ENCODE results near the gene PIK3R5.

The PIK3R5 gene

DNA sequence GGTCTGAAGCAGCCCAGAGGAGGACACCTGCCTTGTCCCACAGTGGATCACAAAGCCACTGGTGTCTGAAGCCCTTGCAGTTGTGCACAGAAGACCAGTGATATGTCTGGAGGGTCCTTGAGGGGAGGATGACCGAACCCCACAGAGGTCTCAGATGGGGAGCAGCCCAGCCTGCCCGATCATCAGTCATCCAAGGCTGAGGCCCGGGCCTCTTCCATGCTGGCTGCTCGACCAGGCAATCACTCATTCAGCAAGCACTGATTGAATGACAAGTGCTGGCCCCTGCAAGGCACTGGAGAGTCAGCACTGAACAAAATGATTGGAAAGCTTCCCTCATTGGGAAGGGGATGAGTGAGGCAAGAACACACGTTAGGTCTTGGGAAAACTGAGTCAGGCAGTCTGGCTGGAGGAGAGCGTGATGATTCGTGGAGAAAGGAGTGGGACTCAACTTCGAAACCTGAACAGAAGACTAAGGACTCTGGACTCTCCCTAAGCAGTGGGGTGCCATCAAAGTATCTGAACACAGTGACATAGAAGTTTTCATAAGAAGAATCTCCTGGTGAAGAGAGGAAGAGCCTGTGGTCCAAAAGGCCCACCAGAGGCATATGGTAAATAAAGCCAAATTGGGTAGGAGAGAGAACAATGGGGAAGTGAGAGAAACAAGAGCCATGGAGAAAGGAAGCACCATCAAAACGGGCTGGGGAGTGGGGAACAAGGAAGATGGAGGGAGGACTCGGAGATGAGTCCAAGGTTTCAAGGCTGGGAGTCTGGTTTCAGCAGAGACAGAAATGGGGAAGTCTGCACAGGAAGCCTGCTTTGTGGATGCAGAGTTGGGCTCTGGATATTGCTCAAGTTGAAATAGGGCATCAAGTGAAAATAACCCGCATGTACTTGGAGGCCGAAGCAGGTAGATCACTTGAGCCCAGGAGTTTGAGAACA is 10.2 kb downstream of the PIK3R5 start:
- FAIRE-seq: peak; percentile 59
- no peak for DNase-seq (ENCODE audit: extremely low spot score, insufficient read length, low read depth)

- peak; percentile 88 for FAIRE-seq
- no peak for DNase-seq (ENCODE audit: extremely low spot score, insufficient read length, low read depth)
Observed at GRCh38 chr17:8954339-8954738, 11.2 kb downstream of the PIK3R5 start.

- no peak for DNase-seq (ENCODE audit: extremely low spot score, insufficient read length, low read depth)
- peak; percentile 51 for FAIRE-seq
Observed at GRCh38 chr17:8953156-8953885, 12.2 kb downstream of the PIK3R5 start.

GRCh38 chr17:8952191-8952590 is 13.3 kb downstream of the PIK3R5 start:
- no peak for FAIRE-seq
- no peak for DNase-seq (ENCODE audit: extremely low spot score, insufficient read length, low read depth)

DNA sequence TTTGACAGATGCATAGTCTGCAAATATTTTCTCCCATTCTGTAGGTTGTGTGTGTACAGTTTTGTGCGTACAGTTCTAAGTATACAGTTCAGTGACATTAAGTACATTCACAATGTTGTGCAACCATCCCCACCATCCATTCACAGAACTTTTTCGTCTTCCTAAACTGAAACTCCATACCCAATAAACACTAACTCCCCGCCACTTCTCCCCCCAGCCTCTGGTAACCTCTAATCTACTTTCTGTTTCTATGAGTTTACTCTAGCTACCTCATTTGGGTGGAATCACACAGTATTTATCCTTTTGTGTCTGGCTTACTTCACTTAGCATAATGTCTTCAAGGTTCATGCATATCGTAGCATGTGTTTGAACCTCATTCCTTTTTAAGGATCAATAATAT is 14.3 kb downstream of the PIK3R5 start:
- DNase-seq (ENCODE audit: extremely low spot score, insufficient read length, low read depth): no peak
- peak; percentile 74 for FAIRE-seq

GRCh38 chr17:8949061-8949661 is 16.3 kb downstream of the PIK3R5 start:
- peak; percentile 82 for FAIRE-seq
- DNase-seq (ENCODE audit: extremely low spot score, insufficient read length, low read depth): no peak

DNA sequence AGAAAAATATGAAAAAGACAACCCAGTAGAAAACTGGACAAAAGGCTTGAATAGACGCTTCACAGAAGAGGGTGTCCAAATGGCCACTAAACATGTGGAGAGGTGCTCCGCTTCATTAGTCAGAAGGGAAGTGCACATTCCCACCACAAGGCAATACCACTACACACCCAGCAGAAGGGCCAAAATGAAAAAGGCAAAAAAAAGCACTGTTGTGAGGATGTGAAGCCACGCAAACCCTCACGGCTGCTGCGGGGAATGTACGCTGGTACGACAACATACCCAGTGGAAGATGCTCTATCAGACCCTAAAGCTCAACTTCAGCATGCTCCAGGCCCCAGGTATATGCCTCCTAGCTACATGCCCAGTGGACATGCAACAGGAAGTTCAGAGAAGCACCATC is 17.0 kb downstream of the PIK3R5 start:
- no peak for DNase-seq (ENCODE audit: extremely low spot score, insufficient read length, low read depth)
- no peak for FAIRE-seq

GRCh38 chr17:8947201-8947600 is 18.3 kb downstream of the PIK3R5 start:
- no peak for DNase-seq (ENCODE audit: extremely low spot score, insufficient read length, low read depth)
- FAIRE-seq: no peak

DNA sequence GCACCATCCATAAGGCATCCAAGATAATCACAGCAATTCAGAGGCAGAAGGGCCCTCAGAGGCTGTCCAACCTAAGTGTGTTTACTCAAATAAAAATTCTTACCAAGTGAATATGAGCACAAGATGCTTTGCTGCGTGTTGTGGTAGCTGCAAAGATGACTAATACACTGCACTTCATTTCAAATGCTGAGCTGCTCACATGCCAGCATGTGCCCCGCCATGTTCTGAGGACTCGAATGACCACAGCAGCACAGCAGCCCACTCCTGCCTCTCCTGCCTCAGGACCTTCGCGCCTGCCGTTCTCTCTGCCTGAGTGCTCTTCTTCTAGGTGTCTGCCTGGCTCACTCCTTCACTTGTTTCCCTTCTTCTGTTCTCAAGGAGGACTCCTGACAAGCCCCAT is 19.0 kb downstream of the PIK3R5 start:
- no peak for DNase-seq (ENCODE audit: extremely low spot score, insufficient read length, low read depth)
- FAIRE-seq: no peak

DNA sequence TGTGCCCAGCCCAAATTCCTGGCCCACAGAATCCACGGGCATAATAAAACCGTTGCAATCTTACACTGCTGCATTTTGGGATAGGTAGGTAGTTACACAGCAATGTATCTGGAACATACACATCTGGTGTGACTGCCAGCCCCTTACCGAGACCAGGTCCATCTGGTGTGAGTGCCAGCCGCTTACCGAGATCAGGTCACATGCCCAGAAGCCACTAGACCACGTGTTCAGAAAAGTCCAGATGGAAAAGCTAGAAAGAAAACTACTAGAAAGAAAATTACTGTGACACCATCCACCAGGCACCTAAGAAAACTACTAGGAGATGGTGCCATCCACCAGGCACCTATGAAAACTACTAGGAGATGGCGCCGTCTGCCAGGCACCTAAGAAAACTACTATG is 19.4 kb downstream of the PIK3R5 start:
- no peak for FAIRE-seq

DNA sequence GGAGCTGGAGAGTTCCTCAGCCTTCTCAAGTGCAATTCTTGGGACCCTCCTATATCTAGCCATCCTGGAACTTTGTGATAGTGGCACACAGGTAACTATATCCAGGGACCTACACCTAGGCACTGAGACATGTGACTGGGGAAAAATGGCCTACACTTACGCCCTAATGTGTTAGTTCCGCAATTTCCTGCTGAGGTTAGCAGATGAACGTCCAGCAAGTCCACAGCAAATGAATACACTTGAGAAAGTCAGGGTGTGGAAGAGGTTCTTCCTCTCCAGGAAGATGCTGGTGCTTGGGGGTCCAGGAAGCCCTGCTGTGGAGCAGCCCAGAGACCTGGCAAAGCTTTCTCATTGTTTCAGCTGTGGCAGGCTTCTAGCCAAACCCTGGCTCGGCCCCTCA is 20.8 kb downstream of the PIK3R5 start:
- FAIRE-seq (no peak), DNase-seq (ENCODE audit: extremely low spot score, insufficient read length, low read depth) (no peak)

More for the DNA sequence above, 19.4 kb downstream of the PIK3R5 start:
- DNase-seq (ENCODE audit: extremely low spot score, insufficient read length, low read depth): no peak

GRCh38 chr17:8944083-8944482 is 21.4 kb downstream of the PIK3R5 start:
- no peak for DNase-seq (ENCODE audit: extremely low spot score, insufficient read length, low read depth)
- no peak for FAIRE-seq

DNA sequence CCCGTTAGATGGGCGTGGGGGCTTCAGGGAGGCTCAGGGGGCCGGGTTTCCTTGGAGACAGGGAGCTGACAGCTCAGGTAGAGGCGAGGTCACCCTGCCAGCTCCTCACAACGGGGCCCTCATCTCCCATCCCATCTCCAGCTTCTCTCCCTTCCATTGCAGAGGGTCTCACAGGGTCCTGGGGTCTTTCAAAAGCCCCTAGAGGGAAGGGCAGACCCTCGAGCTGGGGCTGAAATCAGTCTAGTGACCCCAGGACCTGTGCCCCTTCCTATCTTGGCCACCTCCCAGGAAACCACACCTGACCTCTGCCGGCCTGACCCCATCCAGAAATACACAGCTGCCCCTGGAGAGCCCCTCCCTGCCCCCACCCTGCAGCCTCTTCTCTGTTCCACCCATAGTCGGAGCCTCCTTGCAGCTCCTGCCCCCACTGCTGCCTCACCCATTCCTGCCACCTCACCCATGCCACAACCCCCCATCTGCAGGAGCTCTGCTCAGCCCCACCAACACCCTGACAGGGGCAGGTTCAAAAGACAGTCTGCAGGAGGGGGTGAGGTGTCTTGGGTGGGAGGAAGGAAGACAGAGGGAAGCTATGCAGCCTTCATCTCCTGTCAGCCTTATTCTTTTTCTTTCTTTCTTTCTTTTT is 23.4 kb downstream of the PIK3R5 start:
- FAIRE-seq (no peak), DNase-seq (ENCODE audit: extremely low spot score, insufficient read length, low read depth) (no peak)

DNA sequence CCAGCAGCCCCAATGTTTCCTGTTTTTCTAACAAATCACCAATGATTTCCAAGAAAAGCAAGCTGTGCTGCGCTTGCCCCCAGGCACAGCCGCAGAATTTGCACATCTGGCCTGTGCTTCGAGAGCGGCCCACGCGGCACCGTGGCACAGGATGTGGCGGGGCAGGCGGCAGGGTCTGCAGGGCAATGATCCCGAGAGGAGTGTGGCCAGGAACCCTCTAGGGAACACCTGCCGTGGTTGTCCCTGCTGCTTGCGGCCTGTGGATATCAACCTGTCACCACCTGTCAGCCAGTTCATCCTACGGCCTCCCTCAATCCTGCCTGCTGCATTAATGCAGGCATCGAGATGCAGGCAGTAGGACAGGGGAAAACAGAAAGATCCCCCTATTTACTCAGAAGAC is 24.0 kb downstream of the PIK3R5 start:
- DNase-seq (ENCODE audit: extremely low spot score, insufficient read length, low read depth) (no peak), FAIRE-seq (peak; percentile 90)

DNA sequence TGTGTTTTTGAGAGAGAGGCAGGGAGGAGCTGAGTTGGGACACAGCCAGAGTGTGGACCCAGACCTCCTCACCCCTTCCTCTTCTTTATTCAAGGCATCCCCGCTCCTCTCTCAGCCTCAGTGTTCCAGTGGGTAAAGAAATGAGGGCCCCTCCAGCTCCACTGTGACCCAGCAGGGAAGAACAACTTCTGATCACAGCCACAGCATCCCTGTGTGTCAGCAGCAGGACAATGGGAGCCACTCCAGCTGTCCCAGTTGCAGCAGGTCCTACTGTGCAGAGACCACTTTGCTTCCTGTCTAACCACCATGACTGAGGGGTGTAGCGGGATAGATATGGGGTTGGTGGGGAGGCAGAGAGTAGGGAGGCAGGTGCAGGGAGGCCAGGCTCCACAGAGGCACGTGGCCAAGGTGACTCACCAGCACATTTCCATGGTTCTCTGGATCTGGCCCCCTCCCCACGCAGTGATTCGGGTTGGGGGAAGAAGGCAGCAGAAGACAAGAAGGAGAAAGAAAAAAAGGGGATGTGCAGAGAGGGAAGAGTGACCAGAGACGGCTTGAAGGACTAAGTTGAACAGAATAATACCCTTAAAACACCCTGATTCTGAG is 24.5 kb downstream of the PIK3R5 start:
- no peak for FAIRE-seq

DNA sequence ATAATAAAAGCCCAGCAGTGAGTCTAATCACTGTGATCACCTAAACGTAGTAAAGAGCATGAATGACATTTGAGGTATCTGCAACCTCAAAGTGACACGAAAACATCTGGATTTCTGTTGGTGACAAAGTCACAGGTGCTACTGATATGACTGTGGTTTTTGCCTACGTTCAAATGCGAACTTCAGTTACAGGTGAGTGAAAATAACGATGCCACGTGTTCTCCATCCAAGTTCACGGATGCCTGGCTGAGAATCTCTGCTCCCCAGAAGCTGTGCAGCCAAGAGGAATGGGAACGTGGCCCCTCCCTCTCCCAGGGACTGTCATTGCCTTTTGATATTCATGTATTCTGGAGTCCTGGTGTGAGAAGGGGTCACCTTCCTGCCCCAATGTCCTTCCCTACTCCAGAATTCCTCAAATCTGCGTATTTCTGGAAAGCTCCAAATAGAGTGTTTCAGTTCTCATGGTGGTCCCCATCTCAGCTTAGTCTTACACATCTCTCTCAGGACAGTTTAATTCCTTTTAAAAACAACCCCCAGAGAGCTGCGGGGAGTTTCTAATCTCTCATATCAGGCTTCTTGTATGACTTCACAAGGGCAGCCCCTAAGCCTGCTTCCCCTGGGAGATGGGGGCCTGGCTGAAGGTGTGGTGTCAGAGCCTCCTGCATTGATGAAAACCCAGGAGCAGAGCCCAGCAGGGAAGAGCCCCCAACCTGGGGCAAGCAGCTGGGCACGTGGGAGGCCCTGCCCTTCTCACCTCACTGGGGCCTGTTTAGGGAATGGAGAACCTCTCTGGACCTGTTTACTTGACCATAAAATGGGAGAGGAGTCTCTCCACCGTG is 25.8 kb downstream of the PIK3R5 start:
- DNase-seq (ENCODE audit: extremely low spot score, insufficient read length, low read depth): no peak

More for the DNA sequence above, 24.5 kb downstream of the PIK3R5 start:
- no peak for DNase-seq (ENCODE audit: extremely low spot score, insufficient read length, low read depth)

GRCh38 chr17:8938933-8939332 is 26.6 kb downstream of the PIK3R5 start:
- DNase-seq (ENCODE audit: extremely low spot score, insufficient read length, low read depth): no peak
- FAIRE-seq: peak; percentile 15

More for the DNA sequence above, 25.8 kb downstream of the PIK3R5 start:
- FAIRE-seq: peak; percentile 81

DNA sequence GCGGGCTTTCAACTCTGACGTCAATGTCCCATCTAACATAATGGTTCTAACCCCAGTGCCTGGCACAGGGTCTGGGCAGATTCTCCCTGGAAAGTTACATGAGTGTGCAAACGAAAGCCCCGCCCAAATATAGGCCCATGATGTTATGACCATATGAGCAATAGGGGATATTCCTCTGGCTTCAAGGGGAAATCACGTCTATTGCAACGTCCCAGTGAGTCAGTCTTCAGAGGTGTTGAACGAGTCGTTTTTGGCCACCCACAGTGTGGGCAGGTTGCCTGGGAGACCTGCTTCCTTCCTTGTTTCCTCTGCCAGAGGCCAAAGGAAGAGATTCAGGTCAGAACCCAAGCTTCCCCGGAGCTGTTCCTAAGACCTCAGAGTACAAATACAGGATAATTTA is 30.3 kb downstream of the PIK3R5 start:
- peak; percentile 75 for FAIRE-seq
- DNase-seq (ENCODE audit: extremely low spot score, insufficient read length, low read depth): no peak

GRCh38 chr17:8934346-8934745 is 31.2 kb downstream of the PIK3R5 start:
- FAIRE-seq: no peak
- DNase-seq (ENCODE audit: extremely low spot score, insufficient read length, low read depth): no peak
